ENCODE data around the gene ZNF467. TPM values are rescaled to one million over a fixed set of nuclear protein-coding genes. Genes with fewer than 3 reads are reported as not detected.

ZNF467 gene
- total and polyA plus RNA-seq, 4 experiments from 2014 or later, result 1.2 to 3.9 (median 2.5) TPM

DNA sequence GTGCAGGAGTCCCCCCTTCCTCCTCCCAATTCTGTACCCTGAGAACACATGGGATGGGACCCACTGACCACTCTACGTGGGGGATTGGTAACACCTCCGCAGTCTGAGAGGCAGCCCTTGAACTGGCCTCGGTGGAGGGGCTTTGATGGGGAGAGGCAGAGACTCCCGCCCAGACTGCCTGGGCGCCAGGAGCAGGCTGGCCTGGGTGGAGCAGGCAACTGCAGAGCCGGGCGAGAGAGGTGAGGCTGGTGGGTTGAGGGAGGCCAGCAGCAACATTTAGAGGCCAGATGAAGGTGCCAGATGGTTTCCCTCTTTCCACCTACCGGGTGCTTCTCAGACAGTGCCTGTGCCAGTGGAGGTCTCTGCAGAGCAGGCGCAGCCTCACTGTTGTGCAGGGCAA is 30.7 kb upstream of the ZNF467 start:
- ChIA-PET CTCF (ENCODE audit: partially characterized antibody) (no interaction called here), POLR2A (ENCODE audit: partially characterized antibody) (no interaction called here)
- intact Hi-C loops (cut with micrococcal nuclease), result no loop called here
- Histone ChIP-seq H3K27ac (ENCODE audit: low read depth, low read length) (no peak overlapping the region), H3K4me1 (ENCODE audit: insufficient read depth, low read length) (no peaks in the 10 kb centered on the region), H3K36me3 (ENCODE audit: insufficient read depth, low read length) (no peaks in the 10 kb centered on the region), H3K4me3 (ENCODE audit: low read length in 2 of 2) (no peak overlapping the region), H3K27me3 (ENCODE audit: insufficient read depth, low read length) (no peaks in the 10 kb centered on the region), H3K9me3 (ENCODE audit: control insufficient read depth in 1 of 2, low read length in 2 of 2) (no peaks in the 10 kb centered on the region)
- Mint-ChIP-seq H3K4me1 (peaks cover 0 to 4% (median 0%) of the 10 kb centered on the region in 4 donors), H3K9me3 (no peaks in the 10 kb centered on the region), H3K27me3 (no peaks in the 10 kb centered on the region), H3K36me3 (no peaks in the 10 kb centered on the region), H3K27ac (peak overlapping the region in 1 of 7 donors; percentile 17), H3K4me3 (no peak overlapping the region)
- no peak for DNase-seq

DNA sequence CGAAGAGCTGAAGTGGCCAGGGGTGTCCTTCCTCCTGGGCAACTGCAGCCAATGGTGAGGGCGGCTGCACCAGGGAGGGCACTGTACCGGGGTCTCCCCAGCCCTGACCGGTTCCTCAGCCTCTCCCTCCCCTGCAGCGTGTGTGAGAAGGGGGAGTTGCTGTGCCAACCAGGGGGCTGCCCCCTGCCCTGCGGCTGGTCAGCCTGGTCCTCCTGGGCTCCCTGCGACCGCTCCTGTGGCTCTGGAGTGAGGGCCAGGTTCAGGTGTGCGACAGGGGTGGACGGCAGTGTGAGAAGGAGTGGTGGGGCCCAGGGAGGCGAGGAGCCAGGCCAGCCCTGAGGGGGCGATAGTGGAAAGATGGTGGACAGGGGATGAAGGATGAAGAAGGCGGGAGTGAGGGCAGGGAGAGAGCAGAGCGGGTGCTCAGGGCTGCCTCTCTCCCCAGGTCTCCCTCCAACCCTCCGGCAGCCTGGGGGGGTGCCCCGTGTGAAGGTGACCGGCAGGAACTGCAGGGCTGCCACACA is 30.2 kb upstream of the ZNF467 start:
- H3K4me1 ChIP-seq (ENCODE audit: insufficient read depth, low read length), result no peaks in the 10 kb centered on the region
- intact Hi-C loops (cut with micrococcal nuclease), result no loop called here

GRCh38 chr7:149802966-149803365 is 29.6 kb upstream of the ZNF467 start:
- Histone ChIP-seq H3K36me3 (ENCODE audit: insufficient read depth, low read length) (no peaks in the 10 kb centered on the region), H3K27ac (ENCODE audit: low read depth, low read length) (no peak overlapping the region), H3K4me3 (ENCODE audit: low read length in 2 of 2) (no peak overlapping the region), H3K9me3 (ENCODE audit: control insufficient read depth in 1 of 2, low read length in 2 of 2) (no peaks in the 10 kb centered on the region), H3K27me3 (ENCODE audit: insufficient read depth, low read length) (no peaks in the 10 kb centered on the region), H3K4me1 (ENCODE audit: insufficient read depth, low read length) (no peaks in the 10 kb centered on the region)
- CTCF ChIA-PET (ENCODE audit: partially characterized antibody), result interaction anchor here (0.6 kb wide), 1 partner anchor 37 kb away, joined by 3 read pairs; no protein-coding TSS in a partner anchor
- POLR2A ChIA-PET (ENCODE audit: partially characterized antibody), result no interaction called here
- Mint-ChIP-seq H3K36me3 (no peaks in the 10 kb centered on the region), H3K4me3 (no peak overlapping the region), H3K27ac (no peak overlapping the region), H3K4me1 (peaks cover 0 to 4% (median 0%) of the 10 kb centered on the region in 4 donors), H3K27me3 (peaks cover 0 to 2% of the 10 kb centered on the region in 2 donors), H3K9me3 (no peaks in the 10 kb centered on the region)
- DNase-seq, result no peak
- intact Hi-C loops (cut with micrococcal nuclease), result no loop called here

More for the DNA sequence above, 30.2 kb upstream of the ZNF467 start:
- no peaks in the 10 kb centered on the region for H3K36me3 Mint-ChIP-seq
- ChIA-PET POLR2A (ENCODE audit: partially characterized antibody) (no interaction called here), CTCF (ENCODE audit: partially characterized antibody) (no interaction called here)
- H3K27me3 Mint-ChIP-seq, result no peaks in the 10 kb centered on the region
- no peaks in the 10 kb centered on the region for H3K36me3 ChIP-seq (ENCODE audit: insufficient read depth, low read length)
- DNase-seq, result no peak
- H3K4me1 Mint-ChIP-seq, result peaks cover 0 to 4% (median 0%) of the 10 kb centered on the region in 4 donors
- no peaks in the 10 kb centered on the region for H3K9me3 Mint-ChIP-seq
- H3K27ac ChIP-seq (ENCODE audit: low read depth, low read length), result no peak overlapping the region
- no peak overlapping the region for H3K27ac Mint-ChIP-seq
- no peak overlapping the region for H3K4me3 ChIP-seq (ENCODE audit: low read length in 2 of 2)
- H3K4me3 Mint-ChIP-seq, result no peak overlapping the region
- no peaks in the 10 kb centered on the region for H3K27me3 ChIP-seq (ENCODE audit: insufficient read depth, low read length)
- no peaks in the 10 kb centered on the region for H3K9me3 ChIP-seq (ENCODE audit: control insufficient read depth in 1 of 2, low read length in 2 of 2)

DNA sequence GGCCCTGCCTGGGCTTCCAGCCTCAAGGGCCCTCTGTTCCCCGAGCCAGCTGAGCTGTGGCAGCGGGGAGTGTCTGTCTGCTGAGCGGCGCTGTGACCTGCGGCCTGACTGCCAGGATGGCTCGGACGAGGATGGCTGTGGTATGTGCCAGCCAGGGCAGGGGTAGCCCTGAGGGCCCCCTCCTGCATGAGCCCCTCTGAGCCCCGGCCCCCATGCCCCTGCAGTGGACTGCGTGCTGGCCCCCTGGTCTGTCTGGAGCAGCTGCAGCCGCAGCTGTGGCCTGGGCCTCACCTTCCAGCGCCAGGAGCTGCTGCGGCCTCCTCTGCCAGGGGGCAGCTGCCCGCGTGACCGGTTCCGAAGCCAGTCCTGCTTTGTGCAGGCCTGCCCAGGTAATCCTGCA is 28.4 kb upstream of the ZNF467 start:
- H3K4me3 ChIP-seq (ENCODE audit: low read length in 2 of 2), result no peak overlapping the region
- CTCF ChIA-PET (ENCODE audit: partially characterized antibody), result interaction anchor here (1.0 to 3.0 kb wide), 2 partner anchors 12 to 60 kb away, joined by 3 to 11 read pairs; no protein-coding TSS in a partner anchor
- H3K4me3 Mint-ChIP-seq, result no peak overlapping the region

GRCh38 chr7:149801002-149801566 is 27.7 kb upstream of the ZNF467 start:
- Histone ChIP-seq H3K4me3 (ENCODE audit: low read length in 2 of 2) (no peak overlapping the region), H3K36me3 (ENCODE audit: insufficient read depth, low read length) (no peaks in the 10 kb centered on the region), H3K4me1 (ENCODE audit: insufficient read depth, low read length) (no peaks in the 10 kb centered on the region), H3K27me3 (ENCODE audit: insufficient read depth, low read length) (no peaks in the 10 kb centered on the region), H3K9me3 (ENCODE audit: control insufficient read depth in 1 of 2, low read length in 2 of 2) (no peaks in the 10 kb centered on the region), H3K27ac (ENCODE audit: low read depth, low read length) (no peak overlapping the region)
- H3K27ac Mint-ChIP-seq, result no peak overlapping the region
- H3K9me3 Mint-ChIP-seq, result no peaks in the 10 kb centered on the region
- DNase-seq, result no peak
- H3K4me1 Mint-ChIP-seq, result peaks cover 0 to 4% (median 0%) of the 10 kb centered on the region in 4 donors
- CTCF ChIA-PET (ENCODE audit: partially characterized antibody), result interaction anchor here (0.7 to 3.0 kb wide), 8 partner anchors 11 to 138 kb away, joined by 3 to 18 read pairs (median 4); no protein-coding TSS in a partner anchor
- H3K27me3 Mint-ChIP-seq, result peaks cover 0 to 2% of the 10 kb centered on the region in 2 donors
- POLR2A ChIA-PET (ENCODE audit: partially characterized antibody), result no interaction called here
- intact Hi-C loops (cut with micrococcal nuclease), result no loop called here
- no peaks in the 10 kb centered on the region for H3K36me3 Mint-ChIP-seq
- no peak overlapping the region for H3K4me3 Mint-ChIP-seq

More for the DNA sequence above, 28.4 kb upstream of the ZNF467 start:
- H3K27ac ChIP-seq (ENCODE audit: low read depth, low read length), result no peak overlapping the region
- Mint-ChIP-seq H3K36me3 (no peaks in the 10 kb centered on the region), H3K27me3 (peaks cover 0 to 2% of the 10 kb centered on the region in 2 donors), H3K27ac (no peak overlapping the region), H3K4me1 (peaks cover 0 to 4% (median 0%) of the 10 kb centered on the region in 4 donors), H3K9me3 (no peaks in the 10 kb centered on the region)
- H3K27me3 ChIP-seq (ENCODE audit: insufficient read depth, low read length), result no peaks in the 10 kb centered on the region
- H3K4me1 ChIP-seq (ENCODE audit: insufficient read depth, low read length), result no peaks in the 10 kb centered on the region
- intact Hi-C loops (cut with micrococcal nuclease), result no loop called here
- H3K9me3 ChIP-seq (ENCODE audit: control insufficient read depth in 1 of 2, low read length in 2 of 2), result no peaks in the 10 kb centered on the region
- H3K36me3 ChIP-seq (ENCODE audit: insufficient read depth, low read length), result no peaks in the 10 kb centered on the region
- no peak for DNase-seq
- POLR2A ChIA-PET (ENCODE audit: partially characterized antibody), result no interaction called here

- Mint-ChIP-seq H3K9me3 (no peaks in the 10 kb centered on the region), H3K27ac (no peak overlapping the region), H3K4me1 (peaks cover 0 to 4% (median 0%) of the 10 kb centered on the region in 4 donors), H3K4me3 (no peak overlapping the region), H3K36me3 (no peaks in the 10 kb centered on the region), H3K27me3 (peaks cover 0 to 2% of the 10 kb centered on the region in 2 donors)
- Histone ChIP-seq H3K4me3 (ENCODE audit: low read length in 2 of 2) (no peak overlapping the region), H3K9me3 (ENCODE audit: control insufficient read depth in 1 of 2, low read length in 2 of 2) (no peaks in the 10 kb centered on the region), H3K27me3 (ENCODE audit: insufficient read depth, low read length) (no peaks in the 10 kb centered on the region), H3K27ac (ENCODE audit: low read depth, low read length) (no peak overlapping the region), H3K4me1 (ENCODE audit: insufficient read depth, low read length) (no peaks in the 10 kb centered on the region), H3K36me3 (ENCODE audit: insufficient read depth, low read length) (no peaks in the 10 kb centered on the region)
- intact Hi-C loops (cut with micrococcal nuclease), result loop anchor here (1.0 kb wide), 1 partner anchor 138 kb away; no protein-coding TSS in a partner anchor
- ChIA-PET CTCF (ENCODE audit: partially characterized antibody) (interaction anchor here (0.7 to 3.0 kb wide), 10 partner anchors 18 to 139 kb away, joined by 3 to 18 read pairs (median 4); no protein-coding TSS in a partner anchor), POLR2A (ENCODE audit: partially characterized antibody) (no interaction called here)
- no peak for DNase-seq
These were observed 26.8 kb upstream of the ZNF467 start for GRCh38 chr7:149800169-149800555.

GRCh38 chr7:149799397-149800168 is 26.2 kb upstream of the ZNF467 start:
- Histone ChIP-seq H3K27me3 (ENCODE audit: insufficient read depth, low read length) (no peaks in the 10 kb centered on the region), H3K9me3 (ENCODE audit: control insufficient read depth in 1 of 2, low read length in 2 of 2) (no peaks in the 10 kb centered on the region), H3K36me3 (ENCODE audit: insufficient read depth, low read length) (no peaks in the 10 kb centered on the region), H3K4me3 (ENCODE audit: low read length in 2 of 2) (no peak overlapping the region), H3K27ac (ENCODE audit: low read depth, low read length) (no peak overlapping the region), H3K4me1 (ENCODE audit: insufficient read depth, low read length) (no peaks in the 10 kb centered on the region)
- no peaks in the 10 kb centered on the region for H3K36me3 Mint-ChIP-seq
- peaks cover 0 to 4% (median 0%) of the 10 kb centered on the region in 4 donors for H3K4me1 Mint-ChIP-seq
- intact Hi-C loops (cut with micrococcal nuclease), result loop anchor here (1.0 to 2.0 kb wide), 3 partner anchors 57 to 377 kb away; no protein-coding TSS in a partner anchor
- no peak overlapping the region for H3K4me3 Mint-ChIP-seq
- H3K27ac Mint-ChIP-seq, result no peak overlapping the region
- ChIA-PET CTCF (ENCODE audit: partially characterized antibody) (interaction anchor here (0.7 to 3.0 kb wide), 12 partner anchors 10 to 139 kb away, joined by 3 to 18 read pairs (median 4); no protein-coding TSS in a partner anchor), POLR2A (ENCODE audit: partially characterized antibody) (no interaction called here)
- peak; percentile 43 to 59 (median 56) for DNase-seq
- H3K9me3 Mint-ChIP-seq, result no peaks in the 10 kb centered on the region
- peaks cover 0 to 2% of the 10 kb centered on the region in 2 donors for H3K27me3 Mint-ChIP-seq
